ENCODE results near the gene MAP3K6. TPM values are rescaled to one million over a fixed set of nuclear protein-coding genes. Genes with fewer than 3 reads are reported as not detected.

Gene MAP3K6
- polyA plus RNA-seq, 1 donor from 2014 or later, result 4.4 TPM

DNA sequence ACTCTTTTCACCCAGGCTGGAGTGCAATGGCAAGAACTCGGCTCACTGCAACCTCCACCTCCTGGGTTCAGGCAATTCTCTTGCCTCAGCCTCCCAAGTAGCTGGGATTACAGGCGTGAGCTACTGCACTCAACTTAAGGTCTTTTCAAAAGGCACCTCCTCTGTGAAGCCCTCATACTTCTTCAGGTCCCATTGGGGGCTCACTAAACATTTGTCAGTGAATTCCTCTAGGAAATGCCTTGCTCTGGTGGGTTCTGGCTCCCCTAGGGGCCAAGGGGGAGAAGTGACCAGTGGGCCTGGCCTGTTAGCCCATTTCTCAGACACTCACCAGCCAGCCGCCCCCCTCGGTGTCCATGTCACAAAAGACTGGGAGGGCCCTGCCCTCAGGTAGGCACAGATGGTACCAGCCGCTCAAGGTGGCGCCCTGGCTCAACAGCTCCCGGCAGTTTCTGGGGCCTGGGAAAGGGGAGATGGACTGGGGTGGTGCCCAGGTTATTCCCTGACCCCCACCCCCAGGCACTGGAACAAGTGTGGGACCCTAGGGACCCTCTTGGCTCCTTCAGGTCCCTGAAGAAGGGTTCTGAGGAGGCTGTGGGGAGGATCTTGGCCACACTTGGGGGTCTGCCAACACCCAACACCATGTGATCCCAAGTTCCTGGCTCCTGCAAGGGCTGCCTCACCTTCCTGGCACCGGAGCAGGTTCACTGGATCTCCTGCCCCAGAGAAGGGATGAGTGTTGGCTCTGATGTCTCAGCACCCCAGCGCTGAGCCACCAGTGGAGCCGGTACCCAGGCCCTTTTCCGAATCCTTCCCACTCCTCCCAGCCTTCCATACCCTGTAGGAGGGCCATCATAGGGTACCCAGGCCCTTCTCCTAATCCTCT is 6.3 kb upstream of the MAP3K6 start:
- Histone ChIP-seq H3K9me2 (ENCODE audit: insufficient read depth, low read length) (no peaks in the 10 kb centered on the region), H4K20me1 (ENCODE audit: insufficient read depth) (no peaks in the 10 kb centered on the region), H2AFZ (ENCODE audit: low read depth, low read length) (no peak overlapping the region), H3K79me2 (replicated peaks; ENCODE audit: insufficient read depth, low read length) (no peaks in the 10 kb centered on the region), H3K4me2 (ENCODE audit: low read length) (no peak overlapping the region), H3K27me3 (ENCODE audit: insufficient read depth, low read depth, low read length) (no peaks in the 10 kb centered on the region), H3K9ac (ENCODE audit: low read length) (no peak overlapping the region), H3K36me3 (ENCODE audit: insufficient read depth, low read length) (no peaks in the 10 kb centered on the region), H3K4me3 (ENCODE audit: low read length) (no peak overlapping the region), H3F3A (ENCODE audit: insufficient read depth, low read length, poor library complexity, severe bottlenecking) (no peaks in the 10 kb centered on the region), H3K9me3 (ENCODE audit: low read length) (no peaks in the 10 kb centered on the region), H3K27ac (ENCODE audit: low read length) (no peak overlapping the region)
- TF ChIP-seq RAD21 (conservative IDR thresholded peaks at IDR 0.05) (no peak), EZH2 (IDR thresholded peaks at IDR 0.05; ENCODE audit: borderline replicate concordance, insufficient read depth, low read length, poor library complexity, severe bottlenecking) (no peak), MXI1 (conservative IDR thresholded peaks at IDR 0.05; ENCODE audit: poor library complexity, severe bottlenecking) (no peak), TAF1 (IDR thresholded peaks at IDR 0.05; ENCODE audit: low read depth) (no peak), POLR2AphosphoS5 (IDR thresholded peaks at IDR 0.05) (no peak), SMC3 (conservative IDR thresholded peaks at IDR 0.05; ENCODE audit: poor library complexity) (no peak), EP300 (conservative IDR thresholded peaks at IDR 0.05; ENCODE audit: poor library complexity, severe bottlenecking) (no peak)
- TF ChIP-seq, protein P1, sequence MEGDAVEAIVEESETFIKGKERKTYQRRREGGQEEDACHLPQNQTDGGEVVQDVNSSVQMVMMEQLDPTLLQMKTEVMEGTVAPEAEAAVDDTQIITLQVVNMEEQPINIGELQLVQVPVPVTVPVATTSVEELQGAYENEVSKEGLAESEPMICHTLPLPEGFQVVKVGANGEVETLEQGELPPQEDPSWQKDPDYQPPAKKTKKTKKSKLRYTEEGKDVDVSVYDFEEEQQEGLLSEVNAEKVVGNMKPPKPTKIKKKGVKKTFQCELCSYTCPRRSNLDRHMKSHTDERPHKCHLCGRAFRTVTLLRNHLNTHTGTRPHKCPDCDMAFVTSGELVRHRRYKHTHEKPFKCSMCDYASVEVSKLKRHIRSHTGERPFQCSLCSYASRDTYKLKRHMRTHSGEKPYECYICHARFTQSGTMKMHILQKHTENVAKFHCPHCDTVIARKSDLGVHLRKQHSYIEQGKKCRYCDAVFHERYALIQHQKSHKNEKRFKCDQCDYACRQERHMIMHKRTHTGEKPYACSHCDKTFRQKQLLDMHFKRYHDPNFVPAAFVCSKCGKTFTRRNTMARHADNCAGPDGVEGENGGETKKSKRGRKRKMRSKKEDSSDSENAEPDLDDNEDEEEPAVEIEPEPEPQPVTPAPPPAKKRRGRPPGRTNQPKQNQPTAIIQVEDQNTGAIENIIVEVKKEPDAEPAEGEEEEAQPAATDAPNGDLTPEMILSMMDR (IDR thresholded peaks at IDR 0.05; ENCODE audit: poor library complexity, severe bottlenecking), result no peak

DNA sequence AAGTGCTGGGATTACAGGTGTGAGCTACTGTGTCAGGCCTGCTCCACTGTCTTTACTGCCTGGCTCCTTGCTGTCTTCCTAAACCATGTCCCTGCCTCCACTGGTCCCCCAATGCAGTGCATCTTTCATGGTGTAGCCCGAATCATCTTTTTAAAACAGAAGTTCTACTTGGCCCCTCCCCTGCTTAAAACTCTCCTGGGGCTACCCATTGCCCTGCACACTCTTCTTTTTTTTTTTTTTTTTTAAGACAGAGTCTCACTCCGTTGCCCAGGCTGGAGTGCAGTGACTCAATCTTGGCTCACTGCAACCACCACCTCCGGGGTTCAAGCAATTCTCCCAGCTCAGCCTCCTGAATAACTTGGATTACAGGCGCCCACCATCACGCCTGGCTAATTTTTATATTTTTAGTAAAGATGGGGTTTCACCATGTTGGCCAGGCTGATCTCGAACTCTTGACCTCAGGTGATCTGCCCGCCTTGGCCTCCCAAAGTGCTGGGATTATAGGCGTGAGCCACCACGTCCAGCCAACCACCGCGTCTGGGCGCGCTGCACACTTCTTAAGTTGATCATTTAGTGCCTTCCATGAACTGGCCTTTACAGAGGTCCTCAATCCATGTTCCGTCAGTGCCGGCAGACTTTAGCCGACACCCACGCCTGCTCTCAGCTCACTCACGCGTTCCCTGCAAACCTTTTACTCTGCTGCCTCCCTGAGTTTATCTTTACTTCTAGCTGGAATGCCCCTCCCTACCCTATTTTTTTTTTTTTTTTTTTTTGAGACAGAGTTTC is 5.5 kb upstream of the MAP3K6 start:
- TF ChIP-seq RAD21 (conservative IDR thresholded peaks at IDR 0.05) (no peak), TAF1 (IDR thresholded peaks at IDR 0.05; ENCODE audit: low read depth) (no peak), MXI1 (conservative IDR thresholded peaks at IDR 0.05; ENCODE audit: poor library complexity, severe bottlenecking) (no peak), POLR2AphosphoS5 (IDR thresholded peaks at IDR 0.05) (no peak), EZH2 (IDR thresholded peaks at IDR 0.05; ENCODE audit: borderline replicate concordance, insufficient read depth, low read length, poor library complexity, severe bottlenecking) (no peak), EP300 (conservative IDR thresholded peaks at IDR 0.05; ENCODE audit: poor library complexity, severe bottlenecking) (no peak), SMC3 (conservative IDR thresholded peaks at IDR 0.05; ENCODE audit: poor library complexity) (no peak)
- TF ChIP-seq, protein P1 (IDR thresholded peaks at IDR 0.05; ENCODE audit: poor library complexity, severe bottlenecking), result no peak
- TF ChIP-seq, protein P2, sequence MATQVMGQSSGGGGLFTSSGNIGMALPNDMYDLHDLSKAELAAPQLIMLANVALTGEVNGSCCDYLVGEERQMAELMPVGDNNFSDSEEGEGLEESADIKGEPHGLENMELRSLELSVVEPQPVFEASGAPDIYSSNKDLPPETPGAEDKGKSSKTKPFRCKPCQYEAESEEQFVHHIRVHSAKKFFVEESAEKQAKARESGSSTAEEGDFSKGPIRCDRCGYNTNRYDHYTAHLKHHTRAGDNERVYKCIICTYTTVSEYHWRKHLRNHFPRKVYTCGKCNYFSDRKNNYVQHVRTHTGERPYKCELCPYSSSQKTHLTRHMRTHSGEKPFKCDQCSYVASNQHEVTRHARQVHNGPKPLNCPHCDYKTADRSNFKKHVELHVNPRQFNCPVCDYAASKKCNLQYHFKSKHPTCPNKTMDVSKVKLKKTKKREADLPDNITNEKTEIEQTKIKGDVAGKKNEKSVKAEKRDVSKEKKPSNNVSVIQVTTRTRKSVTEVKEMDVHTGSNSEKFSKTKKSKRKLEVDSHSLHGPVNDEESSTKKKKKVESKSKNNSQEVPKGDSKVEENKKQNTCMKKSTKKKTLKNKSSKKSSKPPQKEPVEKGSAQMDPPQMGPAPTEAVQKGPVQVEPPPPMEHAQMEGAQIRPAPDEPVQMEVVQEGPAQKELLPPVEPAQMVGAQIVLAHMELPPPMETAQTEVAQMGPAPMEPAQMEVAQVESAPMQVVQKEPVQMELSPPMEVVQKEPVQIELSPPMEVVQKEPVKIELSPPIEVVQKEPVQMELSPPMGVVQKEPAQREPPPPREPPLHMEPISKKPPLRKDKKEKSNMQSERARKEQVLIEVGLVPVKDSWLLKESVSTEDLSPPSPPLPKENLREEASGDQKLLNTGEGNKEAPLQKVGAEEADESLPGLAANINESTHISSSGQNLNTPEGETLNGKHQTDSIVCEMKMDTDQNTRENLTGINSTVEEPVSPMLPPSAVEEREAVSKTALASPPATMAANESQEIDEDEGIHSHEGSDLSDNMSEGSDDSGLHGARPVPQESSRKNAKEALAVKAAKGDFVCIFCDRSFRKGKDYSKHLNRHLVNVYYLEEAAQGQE (IDR thresholded peaks at IDR 0.05; ENCODE audit: borderline replicate concordance), result no peak
- Histone ChIP-seq H3K9me2 (ENCODE audit: insufficient read depth, low read length) (no peaks in the 10 kb centered on the region), H4K20me1 (ENCODE audit: insufficient read depth) (no peaks in the 10 kb centered on the region), H3F3A (ENCODE audit: insufficient read depth, low read length, poor library complexity, severe bottlenecking) (no peaks in the 10 kb centered on the region), H3K9me3 (ENCODE audit: low read length) (no peaks in the 10 kb centered on the region), H3K79me2 (replicated peaks; ENCODE audit: insufficient read depth, low read length) (no peaks in the 10 kb centered on the region), H3K9ac (ENCODE audit: low read length) (no peak overlapping the region), H2AFZ (ENCODE audit: low read depth, low read length) (no peak overlapping the region), H3K4me2 (ENCODE audit: low read length) (no peak overlapping the region), H3K27me3 (ENCODE audit: insufficient read depth, low read depth, low read length) (no peaks in the 10 kb centered on the region), H3K27ac (ENCODE audit: low read length) (no peak overlapping the region), H3K4me3 (ENCODE audit: low read length) (no peak overlapping the region), H3K36me3 (ENCODE audit: insufficient read depth, low read length) (no peaks in the 10 kb centered on the region)

All from neural cell (in vitro differentiated cells).